LNCAP (cell line): ENCODE results near the gene ABCC4.

Source experiments
- CTCF ChIP-seq: fragments of 450-650 bp; IDR thresholded peaks from 2 replicates; pipeline ENCODE4 v1.5.1; 2017; ENCODE audit warnings: mild to moderate bottlenecking

Gene ABCC4

GRCh38 chr13:94984958-94985357 lies 316.3 kb downstream of the ABCC4 start:
- no peak for TF ChIP-seq CTCF

DNA sequence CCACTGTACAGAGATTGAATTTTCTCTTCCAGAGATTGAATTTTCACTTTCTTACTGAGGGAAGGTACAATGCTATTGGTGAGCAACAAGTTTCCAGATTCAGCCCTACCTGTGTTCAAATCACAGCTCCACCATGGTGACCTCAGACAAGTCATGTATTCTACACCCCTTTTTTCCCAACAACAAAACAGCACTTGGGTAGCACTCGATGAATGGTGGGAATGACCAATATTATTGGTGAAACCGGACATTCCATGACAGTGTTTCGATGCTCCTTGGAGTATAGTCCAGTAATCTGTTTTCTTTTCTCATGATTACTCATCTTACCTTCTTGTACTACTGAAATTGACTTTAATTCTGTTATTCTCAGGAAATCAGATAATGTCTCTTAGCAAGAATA lies 322.7 kb downstream of the ABCC4 start:
- TF ChIP-seq CTCF = no peak

GRCh38 chr13:94974015-94974951 lies 327.0 kb downstream of the ABCC4 start:
- no peak for TF ChIP-seq CTCF

DNA sequence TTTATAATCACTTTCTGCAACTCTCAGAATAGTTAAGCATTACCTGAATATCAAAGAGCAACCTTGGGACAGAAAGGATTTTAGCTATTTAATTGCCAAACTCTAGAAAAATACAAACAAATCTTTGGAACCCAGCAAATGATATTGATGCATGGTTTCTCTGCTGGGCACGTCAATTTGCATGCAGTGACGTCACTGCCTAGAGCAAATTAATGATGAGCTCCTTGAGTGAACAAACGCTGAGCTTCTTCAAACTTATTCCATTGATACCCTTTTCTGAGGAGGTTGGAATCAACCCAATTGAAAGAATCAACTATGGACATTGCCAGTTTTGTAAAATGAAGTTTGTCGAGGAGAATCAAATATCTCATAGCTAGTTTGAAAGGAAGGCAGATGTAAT lies 329.0 kb downstream of the ABCC4 start:
- no peak for TF ChIP-seq CTCF
